Astrocyte (in vitro differentiated cells and primary cell): ENCODE data around the gene BRD4. TPM values are rescaled to one million over a fixed set of nuclear protein-coding genes. Genes with fewer than 3 reads are reported as not detected.
"Not testable (repeated sequence)": the region's sequence is repeated elsewhere in the genome, so short reads cannot be mapped to it uniquely, and the experiment has no call there.

Experiments
- DNase-seq: peaks from one replicate; pipeline ENCODE4 v3.0.0-alpha.2; 2010; ENCODE audit warnings: low read depth
- FAIRE-seq: peaks from 2 replicates; lab custom pipeline; 2011; peaks lifted over from hg19 to GRCh38; lab: Jason Lieb, UNC
- H2AFZ ChIP-seq: 2 replicates; pipeline ENCODE4 v1.6.0; 2012; ENCODE audit warnings: low read depth, low read length, inconsistent platforms
- H3K27ac ChIP-seq: 2 replicates; pipeline ENCODE4 v1.5.1; 2011; ENCODE audit warnings: low read depth, low read length, inconsistent platforms
- H3K27me3 ChIP-seq: 2 replicates; pipeline ENCODE4 v1.6.0; 2011; ENCODE audit warnings: low read length, inconsistent platforms; ENCODE audit not compliant: insufficient read depth
- H3K36me3 ChIP-seq: 2 replicates; pipeline ENCODE4 v1.5.1; 2011; ENCODE audit warnings: low read length, inconsistent platforms; ENCODE audit not compliant: insufficient read depth
- H3K4me1 ChIP-seq: 2 replicates; pipeline ENCODE4 v1.5.1; 2011; ENCODE audit warnings: low read length, inconsistent platforms; ENCODE audit not compliant: insufficient read depth
- H3K4me2 ChIP-seq: 2 replicates; pipeline ENCODE4 v1.6.0; 2012; ENCODE audit warnings: low read length, inconsistent platforms
- H3K4me3 ChIP-seq: 2 replicates; pipeline ENCODE4 v1.5.1; 2011; ENCODE audit warnings: low read depth, mild to moderate bottlenecking, low read length, inconsistent platforms; ENCODE audit not compliant: insufficient read depth
- H3K79me2 ChIP-seq: 2 replicates; pipeline ENCODE4 v1.6.0; 2012; ENCODE audit warnings: mild to moderate bottlenecking, low read length, inconsistent platforms; ENCODE audit not compliant: insufficient read depth
- H3K9ac ChIP-seq: 2 replicates; pipeline ENCODE4 v1.6.0; 2012; ENCODE audit warnings: mild to moderate bottlenecking, low read length, inconsistent platforms
- H3K9me3 ChIP-seq: 2 replicates; pipeline ENCODE4 v1.5.1; 2012; ENCODE audit warnings: low read depth, mild to moderate bottlenecking, low read length, inconsistent platforms; ENCODE audit not compliant: insufficient read depth
- H4K20me1 ChIP-seq: 2 replicates; pipeline ENCODE4 v1.6.0; 2012; ENCODE audit warnings: low read length, inconsistent platforms; ENCODE audit not compliant: insufficient read depth
- H3K27ac Mint-ChIP-seq: one replicate; pipeline ENCODE4 v1.8.0; 2021; ENCODE audit warnings: mild to moderate bottlenecking, mixed read lengths; ENCODE audit not compliant: unreplicated experiment
- H3K27me3 Mint-ChIP-seq: one replicate; pipeline ENCODE4 v1.8.0; 2021; ENCODE audit warnings: low read depth, mixed read lengths; ENCODE audit not compliant: unreplicated experiment
- H3K36me3 Mint-ChIP-seq: one replicate; pipeline ENCODE4 v1.8.0; 2021; ENCODE audit warnings: low read depth, mixed read lengths; ENCODE audit not compliant: unreplicated experiment
- H3K4me1 Mint-ChIP-seq: one replicate; pipeline ENCODE4 v1.8.0; 2021; ENCODE audit warnings: low read depth, mixed read lengths; ENCODE audit not compliant: unreplicated experiment
- H3K4me3 Mint-ChIP-seq: one replicate; pipeline ENCODE4 v1.8.0; 2021; ENCODE audit warnings: mild to moderate bottlenecking, moderate library complexity, mixed read lengths; ENCODE audit not compliant: unreplicated experiment
- H3K9me3 Mint-ChIP-seq: one replicate; pipeline ENCODE4 v1.8.0; 2021; ENCODE audit warnings: mild to moderate bottlenecking, mixed read lengths; ENCODE audit not compliant: unreplicated experiment
- CTCF ChIP-seq: IDR thresholded peaks from 2 replicates; pipeline ENCODE4 v1.5.1; 2011; ENCODE audit warnings: low read depth, mild to moderate bottlenecking, inconsistent platforms, low read length, moderate library complexity; ENCODE audit not compliant: insufficient read depth
- EZH2 ChIP-seq: IDR thresholded peaks from 2 replicates; pipeline ENCODE4 v1.6.1; 2012; ENCODE audit warnings: mild to moderate bottlenecking, low read length, inconsistent platforms; ENCODE audit not compliant: insufficient read depth
- total RNA-seq: library from RNA; stranded (reverse); gene quantifications from 2 replicates; pipeline ENCODE4 v1.2.1, GENCODE V29; 2021

The BRD4 gene
- total RNA-seq, 1 donor from 2014 or later, result 128 TPM

- H3K4me1 ChIP-seq, result no peaks in the 10 kb centered on the region
- H3K9ac ChIP-seq, result no peak overlapping the region
- peaks cover 14% of the 10 kb centered on the region for H3K4me1 Mint-ChIP-seq
- peaks cover 24% of the 10 kb centered on the region for H3K36me3 Mint-ChIP-seq
- no peak for DNase-seq
- H2AFZ ChIP-seq, result no peak overlapping the region
- H3K9me3 Mint-ChIP-seq, result no peaks in the 10 kb centered on the region
- H3K27ac ChIP-seq, result no peak overlapping the region
- FAIRE-seq, result no peak
- no peaks in the 10 kb centered on the region for H3K9me3 ChIP-seq
- peaks cover 31% of the 10 kb centered on the region for H3K36me3 ChIP-seq
- H3K27me3 ChIP-seq, result no peaks in the 10 kb centered on the region
- no peak overlapping the region for H3K27ac Mint-ChIP-seq
- no peak overlapping the region for H3K4me2 ChIP-seq
- H3K27me3 Mint-ChIP-seq, result no peaks in the 10 kb centered on the region
- no peak overlapping the region for H3K4me3 Mint-ChIP-seq
- H4K20me1 ChIP-seq, result peaks cover 4% of the 10 kb centered on the region
- no peak for TF ChIP-seq CTCF
- TF ChIP-seq EZH2, result no peak
- no peaks in the 10 kb centered on the region for H3K79me2 ChIP-seq
- H3K4me3 ChIP-seq, result no peak overlapping the region
Observed at GRCh38 chr19:15354566-15355296, 22.4 kb upstream of the BRD4 start.

- DNase-seq, result no peak
- Histone ChIP-seq H3K4me2 (no peak overlapping the region), H3K79me2 (no peaks in the 10 kb centered on the region), H3K4me1 (no peaks in the 10 kb centered on the region), H3K27ac (no peak overlapping the region), H3K9me3 (no peaks in the 10 kb centered on the region), H3K4me3 (no peak overlapping the region), H3K9ac (no peak overlapping the region), H3K36me3 (peaks cover 25% of the 10 kb centered on the region), H4K20me1 (peaks cover 4% of the 10 kb centered on the region), H3K27me3 (no peaks in the 10 kb centered on the region), H2AFZ (no peak overlapping the region)
- Mint-ChIP-seq H3K27me3 (no peaks in the 10 kb centered on the region), H3K27ac (no peak overlapping the region), H3K4me3 (no peak overlapping the region), H3K36me3 (peaks cover 20% of the 10 kb centered on the region), H3K9me3 (no peaks in the 10 kb centered on the region), H3K4me1 (peaks cover 8% of the 10 kb centered on the region)
- FAIRE-seq, result no peak
- no peak for TF ChIP-seq CTCF
- TF ChIP-seq EZH2, result no peak
Observed at GRCh38 chr19:15353908-15354307, 21.6 kb upstream of the BRD4 start.

- not testable (repeated sequence) for H2AFZ ChIP-seq, H3K27me3 ChIP-seq, H3K9ac ChIP-seq, H3K4me1 Mint-ChIP-seq, H3K9me3 Mint-ChIP-seq, H4K20me1 ChIP-seq, H3K27ac Mint-ChIP-seq, H3K4me3 Mint-ChIP-seq, H3K4me1 ChIP-seq, H3K27ac ChIP-seq, FAIRE-seq, H3K4me3 ChIP-seq, DNase-seq, H3K9me3 ChIP-seq, H3K79me2 ChIP-seq, H3K4me2 ChIP-seq, H3K27me3 Mint-ChIP-seq
- H3K36me3 ChIP-seq, result peaks cover 13% of the 10 kb centered on the region
- peaks cover 13% of the 10 kb centered on the region for H3K36me3 Mint-ChIP-seq
Observed at GRCh38 chr19:15352535-15352934, 20.2 kb upstream of the BRD4 start.

GRCh38 chr19:15341328-15341727 lies 9.0 kb upstream of the BRD4 start:
- H3K36me3 Mint-ChIP-seq, result peaks cover 10% of the 10 kb centered on the region
- H3K27me3 Mint-ChIP-seq, H3K9me3 Mint-ChIP-seq, H3K36me3 ChIP-seq, H3K4me1 Mint-ChIP-seq, DNase-seq, H3K4me1 ChIP-seq, H3K4me2 ChIP-seq, H3K27ac ChIP-seq, H3K4me3 Mint-ChIP-seq, H2AFZ ChIP-seq, H3K9ac ChIP-seq, H3K9me3 ChIP-seq, H3K27ac Mint-ChIP-seq, FAIRE-seq, H3K4me3 ChIP-seq, H3K27me3 ChIP-seq: not testable (repeated sequence)
- Histone ChIP-seq H3K79me2 (peaks cover 14% of the 10 kb centered on the region), H4K20me1 (peaks cover 14% of the 10 kb centered on the region)
